MV-4-11 (cell line): ENCODE results near the gene CIB4.

Experiments
- DNase-seq: peaks from one replicate; lab custom pipeline; 2025; lab: John Stamatoyannopoulos, UW

The CIB4 gene

DNA sequence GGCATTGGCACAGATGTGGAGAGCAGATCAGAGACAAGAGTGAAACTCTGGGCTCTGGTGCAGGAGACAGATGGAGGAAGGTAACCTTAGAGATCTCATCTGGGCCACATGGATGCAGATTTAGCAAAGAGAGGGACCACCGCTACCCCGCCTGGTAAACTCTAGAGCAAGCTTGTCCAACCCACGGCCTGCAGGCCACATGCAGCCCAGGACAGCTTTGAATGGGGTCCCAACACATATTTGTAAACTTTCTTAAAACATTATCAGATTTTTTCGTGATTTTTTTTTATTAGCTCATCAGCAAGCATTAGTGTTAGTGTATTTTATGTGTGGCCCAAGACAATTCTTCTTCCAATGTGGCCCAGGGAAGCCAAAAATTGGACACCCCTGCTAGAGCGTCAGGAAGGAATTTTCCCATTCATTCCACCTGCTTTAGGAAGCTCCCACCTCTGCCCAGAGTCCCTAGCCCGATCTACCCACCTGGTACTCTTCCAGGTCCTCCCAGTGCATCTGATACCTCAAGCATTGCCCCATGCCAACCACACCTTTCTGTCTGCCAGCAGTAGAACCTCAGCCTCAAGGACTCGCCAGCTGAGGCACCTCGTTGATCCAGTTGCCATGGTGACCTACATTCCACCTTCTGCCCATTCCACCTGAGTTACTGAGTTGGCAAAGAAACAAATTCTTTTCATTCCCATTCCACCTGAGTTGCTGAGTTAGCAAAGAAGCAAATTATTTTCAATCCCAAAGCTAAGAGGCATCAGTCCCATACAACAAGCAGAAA, at the start of gene CIB4:
Gene CIB4, minus strand, starts transcription at position 586 of the 784 bp plus-strand sequence. Its CDS starts 52 bp downstream, at position 534.
- no peak for DNase-seq

DNA sequence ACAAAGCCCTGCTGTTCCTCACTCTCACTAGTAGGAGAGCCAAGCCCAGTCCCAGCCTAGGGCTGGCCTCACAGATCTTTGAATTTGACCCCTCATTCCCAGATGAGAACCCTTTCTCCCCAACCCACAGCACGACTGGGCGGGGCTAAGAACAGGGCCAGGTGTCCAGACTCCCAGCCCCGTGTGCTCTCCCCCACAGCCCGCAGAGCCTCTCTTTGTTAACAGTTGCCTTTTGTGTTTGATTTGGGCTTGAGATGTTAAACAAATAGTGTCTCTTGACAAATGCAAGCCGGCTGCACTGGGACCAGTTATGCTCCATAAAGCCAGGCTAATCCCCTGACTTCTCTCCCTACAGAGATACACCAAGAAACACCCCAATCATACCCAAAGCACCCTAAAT, 46.6 kb upstream of the CIB4 start:
- DNase-seq = no peak

DNA sequence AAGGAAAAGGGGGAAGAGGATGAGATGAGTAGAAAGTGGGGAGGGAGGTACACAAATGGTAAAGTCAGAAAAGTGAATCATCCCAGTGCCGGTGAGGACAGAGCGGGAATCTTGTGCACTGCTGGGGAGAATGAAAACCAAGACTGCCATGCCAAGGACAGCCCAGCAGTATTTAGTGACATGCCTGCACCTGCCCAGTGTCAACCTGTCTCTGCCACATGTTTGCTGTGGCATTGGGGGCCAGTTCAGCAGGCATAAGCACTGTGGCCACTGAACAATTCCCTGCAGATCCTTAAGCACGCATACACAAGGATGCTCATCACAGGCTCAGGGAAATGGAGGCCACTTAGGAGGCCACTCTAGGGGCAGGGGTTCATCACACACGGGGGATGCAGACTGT, 46.2 kb upstream of the CIB4 start:
- DNase-seq = no peak

DNA sequence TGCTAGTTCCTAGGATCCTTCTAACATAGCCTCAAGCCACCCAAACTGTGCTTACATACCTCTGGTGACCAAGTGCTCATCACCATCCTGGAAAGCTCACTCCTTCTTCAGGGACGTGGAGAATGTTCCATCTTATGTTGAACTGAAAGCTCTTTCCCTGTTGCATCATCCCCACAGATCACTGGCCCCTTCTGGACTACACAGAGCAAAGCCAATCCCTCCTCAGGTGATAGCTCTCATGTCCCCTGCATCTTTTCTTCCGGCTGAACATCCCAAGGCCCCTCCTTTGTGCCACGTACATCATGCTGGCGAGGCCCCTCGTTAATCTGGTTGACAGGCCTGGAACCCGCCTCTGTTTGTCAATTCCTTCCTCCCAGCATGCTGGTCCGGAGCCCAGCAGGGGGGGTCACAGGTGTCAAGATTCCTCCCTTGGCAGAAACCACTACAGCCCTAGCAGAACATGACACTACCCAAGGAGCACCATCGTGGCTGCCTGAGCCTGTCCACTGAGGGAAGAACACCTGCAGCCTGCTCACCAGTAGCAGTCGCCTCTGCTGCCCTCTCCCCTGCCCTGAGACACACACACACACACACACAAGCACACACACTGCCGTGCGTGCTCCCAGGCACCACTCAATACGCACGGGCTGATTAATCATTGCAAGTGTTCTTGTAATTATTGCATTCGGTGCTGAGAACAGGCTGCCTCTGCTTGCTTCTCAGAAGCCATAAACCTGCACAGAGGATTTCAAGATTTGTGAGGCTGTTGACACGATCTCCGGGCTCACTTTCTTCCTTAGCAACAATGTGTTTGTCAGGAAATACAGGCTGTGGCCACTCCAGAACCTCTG, 45.0 kb upstream of the CIB4 start:
- DNase-seq = no peak

DNA sequence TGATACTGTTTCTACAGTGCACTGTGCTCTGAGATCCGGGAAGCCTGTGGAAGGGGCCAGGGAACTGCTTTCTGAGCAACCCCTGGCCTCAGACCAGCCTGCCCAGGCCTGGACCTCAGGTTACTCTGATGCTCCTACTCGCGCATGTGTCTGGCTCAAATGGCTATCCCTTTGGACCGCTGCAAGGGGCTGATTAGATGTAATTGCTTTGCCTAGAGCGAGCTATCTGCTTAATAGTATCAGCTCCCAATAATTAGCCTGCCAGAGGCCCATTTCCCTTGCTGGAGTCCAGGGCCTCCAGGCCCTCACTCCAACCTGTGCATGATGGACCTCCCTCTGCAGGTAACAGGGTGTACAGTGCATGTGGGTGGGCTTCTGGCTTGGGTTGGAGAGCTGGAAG, 44.2 kb upstream of the CIB4 start:
- DNase-seq = no peak

DNA sequence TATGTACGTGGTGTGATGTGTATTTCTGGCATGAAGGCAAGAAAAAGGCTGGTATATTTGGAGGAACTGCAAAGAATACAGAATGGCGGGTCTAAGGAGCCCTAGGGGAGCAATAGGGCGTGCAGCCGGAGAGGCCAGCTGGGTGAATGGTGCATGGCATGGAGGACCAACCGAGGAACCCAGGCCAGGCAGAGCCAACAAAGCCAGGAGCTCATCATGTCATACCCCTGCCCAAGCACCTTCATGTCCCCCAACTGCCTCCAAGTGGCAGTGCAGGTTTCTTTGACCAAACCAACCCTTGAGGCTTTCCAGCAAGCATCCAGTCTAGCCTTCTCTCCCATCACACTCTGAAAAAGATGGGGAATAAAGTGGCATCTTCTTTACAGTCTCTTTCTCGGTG, 42.4 kb upstream of the CIB4 start:
- DNase-seq = no peak

DNA sequence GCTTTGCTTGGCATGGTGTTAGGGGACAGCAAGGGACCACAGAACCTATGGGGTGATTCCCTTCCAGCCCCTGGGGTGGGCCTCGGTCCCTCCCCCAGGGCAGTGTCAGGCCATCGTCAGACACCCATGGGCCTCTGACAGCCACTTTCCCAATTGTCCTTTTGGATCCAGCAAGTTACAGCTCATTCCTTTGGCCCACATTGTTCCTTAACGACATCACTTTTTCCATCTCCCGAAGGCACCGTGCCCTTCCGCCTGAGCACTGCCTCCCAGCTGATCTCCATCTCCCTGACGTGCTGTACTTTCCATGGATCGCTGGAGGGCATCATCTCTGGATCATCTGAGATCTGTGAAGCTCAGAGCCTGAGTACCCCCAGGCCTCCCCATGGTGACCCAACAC, 41.0 kb upstream of the CIB4 start:
- DNase-seq = no peak

DNA sequence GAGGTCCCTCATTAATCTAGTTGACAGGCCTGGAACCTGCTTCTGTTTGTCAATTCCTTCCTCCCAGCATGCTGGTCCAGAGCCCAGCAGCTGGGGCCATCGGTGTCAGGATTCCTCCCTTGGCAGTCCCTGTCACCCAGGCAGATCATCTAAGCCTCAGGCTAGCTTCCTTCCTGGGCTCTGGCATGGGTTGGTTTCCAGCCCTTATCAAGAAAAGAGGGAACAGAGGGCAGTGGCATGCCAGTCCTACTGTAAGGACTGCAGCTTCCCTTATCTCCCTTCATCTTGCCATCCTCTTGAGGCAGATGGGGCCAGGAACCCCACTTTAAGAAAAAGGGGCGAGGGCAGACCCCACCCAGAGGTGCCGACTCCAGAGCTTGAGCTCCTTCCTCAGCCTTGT, 40.5 kb upstream of the CIB4 start:
- DNase-seq = no peak

DNA sequence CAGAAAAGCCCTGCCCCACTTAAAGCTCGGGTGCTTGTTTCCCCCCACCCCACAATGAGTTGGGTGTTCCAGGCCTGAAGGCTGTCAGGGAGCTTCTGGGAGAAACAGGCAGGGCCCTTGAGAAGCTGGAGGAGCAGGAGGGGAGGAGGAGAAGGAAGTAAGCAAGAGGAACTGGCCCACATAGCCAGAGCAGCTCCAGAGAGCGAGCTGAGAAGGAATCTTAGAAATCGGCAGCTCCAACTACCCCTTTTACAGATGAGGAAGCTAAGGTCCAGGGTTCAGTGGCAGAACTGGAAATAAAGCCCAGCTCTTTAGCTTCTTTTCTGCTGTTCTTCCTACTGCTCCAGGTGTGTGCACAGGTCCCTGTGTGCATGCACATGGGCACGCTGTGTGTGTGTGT, 38.7 kb upstream of the CIB4 start:
- no peak for DNase-seq

DNA sequence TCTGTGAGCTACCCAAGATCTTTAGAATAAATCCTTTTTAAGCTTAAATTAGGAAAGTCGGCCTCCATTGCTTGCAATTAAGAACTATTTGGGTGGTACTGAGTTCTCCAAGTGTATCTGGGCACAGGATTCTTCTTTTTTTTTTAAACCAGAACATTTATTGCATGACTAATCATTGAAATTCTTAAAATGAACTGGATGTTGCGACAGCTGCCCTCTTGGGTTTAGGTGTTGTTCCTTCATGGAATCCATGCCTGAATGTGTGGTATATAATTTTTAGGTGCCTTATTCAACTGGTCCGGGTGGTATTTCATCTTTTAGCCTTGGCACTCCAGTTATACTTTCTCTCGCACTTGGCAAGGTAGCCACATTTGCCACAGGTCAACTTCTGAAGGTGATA, 36.9 kb upstream of the CIB4 start:
- no peak for DNase-seq

DNA sequence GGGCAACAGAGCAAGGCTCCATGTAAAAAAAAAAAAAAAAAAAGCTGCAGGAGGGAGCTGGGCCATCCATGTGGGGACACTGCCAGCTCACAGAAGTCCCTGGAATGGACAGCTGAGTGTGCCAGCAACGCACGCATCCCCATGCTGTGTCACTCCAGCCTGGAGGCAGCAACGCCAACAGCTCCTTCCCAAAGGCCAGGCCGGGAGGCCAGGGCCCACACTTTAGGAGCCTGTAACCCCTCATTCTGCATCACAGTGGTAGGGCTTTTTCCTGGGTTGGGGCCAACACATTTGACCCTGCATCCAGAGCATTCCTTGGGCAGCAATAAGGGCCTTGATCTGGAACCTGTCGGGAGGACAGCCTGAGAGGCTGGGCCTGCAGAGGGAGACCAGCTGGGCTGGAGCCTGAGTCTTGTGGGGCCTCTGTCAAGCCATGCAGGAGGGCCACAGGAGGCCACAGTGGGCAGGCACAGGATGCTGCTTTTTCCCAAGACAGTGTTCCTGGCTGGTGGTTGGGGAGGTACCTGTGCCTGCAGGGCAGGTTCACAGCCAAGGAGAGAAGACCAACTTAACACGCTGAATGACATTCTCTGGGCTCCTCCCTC, 34.6 kb upstream of the CIB4 start:
- DNase-seq = no peak

DNA sequence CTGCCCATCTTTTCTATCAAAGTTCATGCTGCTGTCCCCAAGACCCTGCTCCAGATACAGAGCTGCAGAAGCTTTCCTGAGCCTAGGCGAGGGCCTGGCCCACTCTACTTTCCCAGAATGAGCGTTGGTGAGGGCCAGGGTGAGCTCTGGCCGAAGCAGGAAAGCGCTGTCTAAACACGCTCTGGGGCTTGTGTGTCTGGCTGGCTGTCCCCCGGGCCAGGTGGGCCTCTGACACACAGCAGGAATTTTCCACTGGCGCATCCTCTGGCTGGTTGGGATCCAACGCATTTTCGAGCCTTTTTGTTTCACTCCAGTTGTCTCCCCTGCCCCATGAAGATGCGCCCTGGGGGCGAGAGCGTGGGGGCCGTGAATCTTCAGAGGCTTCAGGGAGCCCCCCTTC, 33.6 kb upstream of the CIB4 start:
- no peak for DNase-seq

DNA sequence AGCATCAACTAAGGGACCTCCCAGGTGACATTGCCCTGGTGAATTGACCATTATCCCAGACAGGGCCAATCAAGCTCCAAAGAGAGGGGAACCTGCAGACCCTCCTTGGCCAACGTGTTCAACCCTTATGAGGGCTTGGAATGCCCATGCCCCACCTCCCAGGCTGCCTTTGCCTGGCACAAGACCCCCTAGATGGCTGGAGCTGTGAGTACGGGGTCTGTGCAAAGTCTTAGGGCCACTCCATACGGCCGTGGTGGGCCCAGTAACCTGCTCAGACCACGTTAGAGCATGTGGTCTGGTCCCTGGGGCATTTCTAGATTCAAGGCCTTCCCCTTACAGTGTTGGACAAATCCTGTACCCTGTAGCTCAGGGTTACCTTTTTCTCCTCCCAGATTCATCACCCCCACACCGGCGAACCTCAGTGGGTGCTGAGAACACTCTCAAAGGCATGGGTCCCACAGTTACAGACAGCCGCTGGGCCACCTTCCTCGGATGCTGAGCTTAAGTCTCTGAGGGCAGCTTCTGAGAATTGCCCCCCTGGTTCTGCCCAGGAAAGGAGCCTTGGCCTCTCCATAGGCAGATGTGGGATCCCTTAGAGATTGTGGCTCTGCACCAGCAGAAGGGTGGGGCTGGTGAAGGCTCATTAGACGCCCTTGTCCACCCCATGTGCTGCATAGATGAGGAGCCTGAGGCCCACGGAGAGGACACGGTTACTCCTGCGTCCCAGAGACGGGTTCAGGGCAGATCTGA, 33.0 kb upstream of the CIB4 start:
- DNase-seq = no peak

DNA sequence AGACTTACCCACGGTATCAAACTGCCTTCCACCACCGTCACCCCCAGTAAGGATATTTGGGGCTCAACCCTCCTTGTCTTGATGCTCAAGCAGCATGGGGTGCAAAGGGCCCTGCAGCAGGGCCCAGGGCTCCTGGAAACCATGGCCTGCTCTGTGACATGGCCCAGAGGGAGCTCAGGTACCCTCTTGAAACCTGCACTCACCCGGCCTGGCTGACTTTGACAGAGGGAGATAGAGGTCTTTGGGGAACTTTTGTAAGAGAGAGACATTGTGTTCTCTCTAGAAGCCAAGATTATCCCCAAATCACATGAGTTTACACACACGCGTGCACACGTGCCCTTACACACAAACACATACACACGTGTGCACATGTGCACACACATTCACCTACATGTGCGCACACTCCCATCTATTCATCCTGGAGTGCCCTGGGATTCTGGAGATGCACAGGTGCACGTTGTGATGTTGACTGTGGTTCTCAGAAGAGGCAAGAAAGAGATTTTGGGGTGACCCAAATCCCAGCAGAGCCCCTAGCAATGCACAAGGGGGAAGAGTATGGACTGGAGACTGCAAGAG, 31.7 kb upstream of the CIB4 start:
- DNase-seq = no peak

DNA sequence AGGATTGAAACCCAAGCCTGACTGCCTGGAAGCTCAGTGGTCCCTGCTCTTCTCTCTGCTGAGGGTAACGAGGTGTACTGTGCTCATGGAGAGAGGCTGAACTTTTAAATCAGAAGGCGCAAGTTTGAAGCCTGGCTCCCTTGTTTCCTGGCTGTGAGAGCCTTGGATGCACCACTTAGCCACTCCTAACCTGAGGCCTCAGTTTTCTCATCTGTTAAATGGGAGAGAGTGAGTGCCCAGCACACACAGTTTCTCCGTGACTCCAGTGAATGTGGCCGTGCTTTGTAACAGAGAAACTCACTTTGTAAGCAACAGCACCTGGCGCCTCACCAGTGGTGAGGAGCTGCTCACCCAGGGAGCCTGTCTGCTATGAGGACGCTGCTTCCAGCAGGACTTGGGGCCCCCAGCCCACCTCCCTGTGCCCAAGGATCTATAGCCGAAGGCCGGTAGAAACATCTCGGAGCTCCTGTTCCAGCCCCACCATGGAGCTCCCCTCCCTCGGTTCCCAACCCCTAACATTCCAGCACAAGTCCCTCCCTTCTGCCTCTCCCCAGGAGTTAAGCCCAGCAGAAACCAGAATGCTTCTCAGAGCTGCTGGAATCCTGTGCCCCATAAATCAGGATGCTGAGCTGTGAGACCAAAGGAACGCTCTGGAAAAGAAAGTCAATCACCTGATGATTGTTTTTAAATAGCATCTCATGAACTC, 31.1 kb upstream of the CIB4 start:
- DNase-seq = no peak

DNA sequence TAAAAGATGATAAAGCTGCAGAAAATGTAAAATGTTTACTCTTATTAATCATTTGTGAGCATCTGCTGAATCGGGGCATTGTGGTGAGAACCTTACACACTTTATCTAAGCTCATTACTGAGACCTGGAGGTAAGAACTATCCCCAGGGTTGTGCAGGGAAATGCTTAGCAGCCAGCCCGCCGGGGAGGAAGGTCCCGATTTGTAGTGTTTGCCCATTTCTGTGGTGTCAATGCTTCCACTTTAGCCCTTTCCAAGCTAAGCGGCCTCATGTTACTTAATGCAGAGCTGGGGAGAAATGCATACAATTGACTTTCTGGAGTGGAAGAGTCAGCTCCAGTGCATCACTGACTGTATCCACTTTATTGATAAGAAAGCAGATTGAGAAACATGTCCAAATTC, 30.5 kb upstream of the CIB4 start:
- no peak for DNase-seq

DNA sequence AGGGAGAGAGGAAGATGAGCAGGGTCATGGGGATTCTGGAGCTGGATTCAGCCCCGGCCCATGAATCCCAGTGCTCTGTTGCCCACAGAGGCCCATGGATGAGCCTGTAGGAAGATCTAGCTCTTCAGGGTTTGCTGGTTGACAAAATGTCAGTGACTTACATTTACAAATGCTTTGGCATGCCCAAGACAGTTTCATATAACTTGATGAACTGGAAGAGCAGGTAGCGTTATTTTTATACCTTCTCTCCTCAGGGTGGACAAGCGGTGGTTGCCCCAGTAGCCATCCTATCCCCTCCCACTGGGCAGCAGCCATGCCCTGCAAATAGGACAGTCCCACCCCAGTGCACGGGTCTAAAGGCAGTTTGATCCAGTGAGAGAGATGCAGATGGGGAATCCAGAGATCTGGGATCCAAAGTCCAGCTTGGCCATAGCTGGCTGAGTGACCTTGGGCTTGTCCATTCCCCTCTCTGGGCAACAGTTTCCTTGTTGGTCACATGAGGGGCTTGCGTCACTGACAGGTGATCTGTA, 29.8 kb upstream of the CIB4 start:
- no peak for DNase-seq

DNA sequence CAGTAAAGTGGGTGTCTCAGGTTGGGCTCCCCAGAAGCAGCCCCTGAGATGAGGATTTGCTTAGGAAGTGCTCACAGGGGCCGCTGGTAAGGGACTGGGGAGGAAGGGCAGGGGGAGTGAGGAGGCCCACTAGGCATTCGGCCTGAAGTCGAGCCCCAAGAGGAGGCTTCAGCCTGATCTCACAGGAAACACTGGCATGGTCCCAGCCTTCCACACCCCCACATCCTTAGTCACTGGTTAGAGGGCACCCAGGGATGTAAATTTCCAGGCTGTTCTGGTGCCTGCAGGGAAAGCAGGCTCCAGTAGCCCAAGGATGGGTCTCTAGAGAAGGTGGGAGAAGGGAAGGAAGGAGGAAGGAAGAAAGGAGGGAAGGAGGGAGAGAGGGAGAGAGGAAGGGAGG, 29.0 kb upstream of the CIB4 start:
- no peak for DNase-seq

DNA sequence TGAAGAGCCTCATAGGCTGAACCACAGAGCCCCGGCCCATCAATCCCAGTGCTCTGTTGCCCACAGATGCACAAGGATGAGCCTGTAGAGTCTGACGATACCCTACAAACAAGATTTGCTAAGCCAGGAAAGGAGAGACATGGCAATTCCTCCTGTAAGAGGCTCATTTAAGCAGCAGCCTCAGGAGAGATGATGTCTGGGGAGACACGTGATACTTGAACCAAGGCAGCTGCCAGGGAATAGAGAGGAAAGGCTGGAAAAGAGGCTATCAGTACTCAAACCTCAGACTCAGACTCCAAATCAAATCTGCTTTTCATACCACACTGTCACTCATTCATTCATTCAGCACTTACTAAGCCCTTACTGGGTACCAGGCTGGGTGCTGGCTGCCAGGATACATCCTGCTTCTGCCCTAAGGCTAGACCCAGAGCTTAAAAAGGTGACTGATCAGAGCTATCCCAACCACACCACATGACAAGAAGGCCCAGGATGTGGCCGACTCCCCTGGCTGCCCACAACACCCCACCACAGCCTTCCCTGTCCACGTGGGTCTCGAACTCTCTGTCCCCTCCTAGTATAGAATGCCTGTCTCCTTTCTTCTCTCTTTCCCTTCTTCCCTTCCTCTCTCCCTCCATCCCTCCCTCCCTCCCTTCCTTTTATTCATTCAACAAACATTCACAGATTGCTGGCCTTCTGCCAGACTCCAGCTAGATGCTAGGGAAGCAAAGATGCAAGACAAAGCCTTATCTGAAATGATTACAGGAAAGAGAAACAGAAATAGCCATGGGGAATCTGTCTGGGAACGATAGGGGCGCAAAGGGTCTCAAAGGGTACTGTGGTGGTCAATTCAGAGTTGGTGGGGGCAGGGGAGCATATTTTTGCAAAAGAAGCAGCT, 27.9 kb upstream of the CIB4 start:
- no peak for DNase-seq

DNA sequence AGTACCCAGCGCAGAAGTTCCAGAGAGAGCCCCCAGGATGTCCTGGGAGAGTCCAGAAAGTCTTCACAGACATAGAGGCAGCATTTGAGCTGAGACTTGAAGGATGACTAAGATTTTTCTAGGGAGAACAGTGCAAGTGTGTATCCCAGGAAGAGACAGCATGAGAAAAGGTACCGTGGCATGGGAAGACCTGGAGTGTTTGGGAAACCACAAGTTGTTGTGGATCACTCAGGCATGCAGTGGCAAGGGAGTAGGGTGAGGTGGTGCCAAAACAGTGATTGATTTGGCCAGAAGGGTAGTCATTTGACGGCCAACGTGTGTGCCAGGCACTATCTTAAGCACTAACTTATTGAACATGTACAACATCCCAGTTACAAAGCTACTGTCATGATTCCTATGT, 26.9 kb upstream of the CIB4 start:
- DNase-seq = no peak
